ENCODE data around the gene CDCA7.

CDCA7 gene

DNA sequence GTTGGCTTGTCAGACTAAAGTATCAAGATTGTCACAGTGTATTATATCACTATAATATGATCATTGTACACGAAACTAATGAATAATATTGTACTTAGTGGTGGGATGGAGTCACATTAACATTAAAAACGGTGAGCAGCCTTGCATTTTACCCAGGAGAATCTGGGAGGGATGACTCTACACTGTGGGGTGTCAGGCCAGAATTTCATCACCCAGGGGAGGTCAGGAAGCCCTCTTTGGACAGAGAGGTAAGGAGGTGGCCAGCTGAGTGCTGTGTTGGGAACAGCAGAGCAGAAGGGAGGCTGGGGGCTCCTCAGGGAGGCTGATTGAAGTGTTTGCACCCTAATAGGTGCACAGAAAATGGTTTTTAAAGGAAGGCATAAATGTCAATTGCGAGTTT lies 33.0 kb downstream of the CDCA7 start:
- Histone ChIP-seq H2AFZ (ENCODE audit: low read depth) (no peak overlapping the region), H3K4me1 (ENCODE audit: low read depth, poor library complexity, severe bottlenecking) (no peaks in the 10 kb centered on the region), H3K79me2 (ENCODE audit: insufficient read depth, low read depth) (no peaks in the 10 kb centered on the region), H3K4me3 (IDR thresholded peaks at IDR 0.05; ENCODE audit: insufficient read depth, low read depth, low read length) (no peak overlapping the region), H3K27me3 (ENCODE audit: insufficient read depth, low read depth) (no peaks in the 10 kb centered on the region), H3K36me3 (ENCODE audit: insufficient read depth) (no peaks in the 10 kb centered on the region), H3K9ac (no peak overlapping the region), H3K27ac (no peak overlapping the region), H4K20me1 (ENCODE audit: insufficient read depth) (no peaks in the 10 kb centered on the region), H3K4me2 (no peak overlapping the region)
- no peak for TF ChIP-seq CTCF (conservative IDR thresholded peaks at IDR 0.05; ENCODE audit: low read depth, low read length)

DNA sequence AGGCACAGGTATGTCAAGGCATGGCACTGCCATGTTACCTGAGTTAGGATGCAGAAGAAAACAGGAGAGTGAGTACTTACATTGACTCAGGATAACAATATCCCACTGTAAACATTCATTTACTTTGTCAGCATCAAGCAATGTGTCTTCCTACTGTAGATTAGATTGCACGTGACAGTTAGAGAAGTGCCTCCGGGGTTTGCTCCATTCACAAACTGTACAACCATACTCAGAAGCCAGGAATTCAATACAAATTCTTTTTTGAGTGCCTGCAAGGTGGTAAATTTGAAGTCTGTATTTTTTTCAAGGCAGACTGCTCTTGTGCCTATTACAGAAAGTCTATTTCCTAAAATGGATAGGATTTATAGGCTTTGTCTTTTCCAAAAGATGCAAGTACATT lies 34.1 kb downstream of the CDCA7 start:
- Histone ChIP-seq H2AFZ (ENCODE audit: low read depth) (no peak overlapping the region), H3K4me2 (no peak overlapping the region), H3K4me1 (ENCODE audit: low read depth, poor library complexity, severe bottlenecking) (no peaks in the 10 kb centered on the region), H3K79me2 (ENCODE audit: insufficient read depth, low read depth) (no peaks in the 10 kb centered on the region), H3K4me3 (IDR thresholded peaks at IDR 0.05; ENCODE audit: insufficient read depth, low read depth, low read length) (no peak overlapping the region), H3K27ac (no peak overlapping the region), H3K9ac (no peak overlapping the region), H3K27me3 (ENCODE audit: insufficient read depth, low read depth) (no peaks in the 10 kb centered on the region), H4K20me1 (ENCODE audit: insufficient read depth) (no peaks in the 10 kb centered on the region), H3K36me3 (ENCODE audit: insufficient read depth) (no peaks in the 10 kb centered on the region)
- TF ChIP-seq CTCF (conservative IDR thresholded peaks at IDR 0.05; ENCODE audit: low read depth, low read length): no peak

DNA sequence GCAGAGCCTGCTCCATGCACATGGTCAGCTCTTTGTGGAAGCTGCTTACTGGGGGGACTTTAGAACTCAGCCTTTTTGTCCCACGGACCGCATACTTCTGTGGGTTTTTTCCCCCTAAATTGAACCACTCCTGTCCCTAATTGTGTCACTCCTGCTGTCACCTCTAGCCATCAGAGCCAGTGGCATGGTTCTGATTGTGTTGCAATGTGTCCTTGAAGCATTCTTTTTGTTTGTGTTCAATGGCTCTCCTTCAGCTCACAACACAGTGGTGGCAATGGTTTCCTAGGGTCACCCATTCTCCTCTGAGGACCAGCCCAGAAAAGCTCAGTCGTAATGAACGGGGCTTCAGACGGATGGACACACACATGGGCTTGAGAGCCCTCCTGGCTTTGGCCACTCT lies 35.4 kb downstream of the CDCA7 start:
- Histone ChIP-seq H2AFZ (ENCODE audit: low read depth) (no peak overlapping the region), H3K4me3 (IDR thresholded peaks at IDR 0.05; ENCODE audit: insufficient read depth, low read depth, low read length) (no peak overlapping the region), H3K4me1 (ENCODE audit: low read depth, poor library complexity, severe bottlenecking) (no peaks in the 10 kb centered on the region), H3K27me3 (ENCODE audit: insufficient read depth, low read depth) (no peaks in the 10 kb centered on the region), H3K36me3 (ENCODE audit: insufficient read depth) (no peaks in the 10 kb centered on the region), H3K9ac (no peak overlapping the region), H3K4me2 (no peak overlapping the region), H3K79me2 (ENCODE audit: insufficient read depth, low read depth) (no peaks in the 10 kb centered on the region), H4K20me1 (ENCODE audit: insufficient read depth) (no peaks in the 10 kb centered on the region), H3K27ac (no peak overlapping the region)
- no peak for TF ChIP-seq CTCF (conservative IDR thresholded peaks at IDR 0.05; ENCODE audit: low read depth, low read length)

DNA sequence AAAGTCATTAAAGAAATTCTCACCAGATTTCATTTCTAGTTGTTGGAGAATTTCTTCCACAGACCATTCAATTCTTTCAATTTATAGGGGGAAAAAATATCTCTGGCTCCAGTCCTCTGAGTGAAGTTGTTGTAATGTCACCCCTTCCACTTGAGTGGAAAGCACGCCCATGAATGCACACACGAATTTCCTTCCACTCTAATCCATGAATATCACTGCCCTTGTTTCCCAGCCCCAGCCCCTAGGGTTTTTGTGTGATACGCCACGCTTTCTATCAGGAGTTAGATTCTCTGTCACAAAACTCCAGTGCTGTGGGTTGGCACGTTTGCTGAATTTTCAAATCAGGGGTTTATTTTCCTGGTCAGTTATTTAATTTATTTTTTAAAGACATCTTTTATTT lies 38.1 kb downstream of the CDCA7 start:
- Histone ChIP-seq H3K27me3 (ENCODE audit: insufficient read depth, low read depth) (no peaks in the 10 kb centered on the region), H4K20me1 (ENCODE audit: insufficient read depth) (no peaks in the 10 kb centered on the region), H2AFZ (ENCODE audit: low read depth) (no peak overlapping the region), H3K4me1 (ENCODE audit: low read depth, poor library complexity, severe bottlenecking) (no peaks in the 10 kb centered on the region), H3K36me3 (ENCODE audit: insufficient read depth) (no peaks in the 10 kb centered on the region), H3K9ac (no peak overlapping the region), H3K79me2 (ENCODE audit: insufficient read depth, low read depth) (no peaks in the 10 kb centered on the region), H3K27ac (no peak overlapping the region), H3K4me2 (no peak overlapping the region), H3K4me3 (IDR thresholded peaks at IDR 0.05; ENCODE audit: insufficient read depth, low read depth, low read length) (no peak overlapping the region)
- TF ChIP-seq CTCF (conservative IDR thresholded peaks at IDR 0.05; ENCODE audit: low read depth, low read length): no peak

DNA sequence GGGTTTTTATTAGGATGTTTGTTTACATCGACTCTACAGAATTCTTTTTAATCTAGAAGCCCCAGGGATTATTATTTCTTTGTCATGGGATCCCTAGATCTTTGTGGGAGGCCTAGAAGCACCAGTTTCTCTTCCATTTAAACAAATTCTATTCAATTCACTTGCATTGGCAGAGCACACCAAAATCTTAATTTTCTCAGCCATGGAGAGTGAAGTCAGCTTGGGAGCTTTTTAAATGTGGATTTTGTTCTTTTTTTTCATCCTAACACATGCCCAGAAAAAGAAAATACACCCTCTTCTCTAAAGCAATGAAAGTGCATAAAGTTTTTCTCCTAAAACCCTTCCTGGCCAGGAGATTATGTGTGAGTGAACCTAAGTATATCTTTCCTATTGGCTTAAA lies 38.5 kb downstream of the CDCA7 start:
- H3K9ac ChIP-seq: no peak overlapping the region
- H2AFZ ChIP-seq (ENCODE audit: low read depth): no peak overlapping the region

More for the DNA sequence above, 38.5 kb downstream of the CDCA7 start:
- H3K4me3 ChIP-seq (IDR thresholded peaks at IDR 0.05; ENCODE audit: insufficient read depth, low read depth, low read length): no peak overlapping the region
- H3K27me3 ChIP-seq (ENCODE audit: insufficient read depth, low read depth): no peaks in the 10 kb centered on the region
- no peaks in the 10 kb centered on the region for H4K20me1 ChIP-seq (ENCODE audit: insufficient read depth)
- TF ChIP-seq CTCF (conservative IDR thresholded peaks at IDR 0.05; ENCODE audit: low read depth, low read length): no peak
- H3K4me2 ChIP-seq: no peak overlapping the region
- no peaks in the 10 kb centered on the region for H3K36me3 ChIP-seq (ENCODE audit: insufficient read depth)
- no peaks in the 10 kb centered on the region for H3K79me2 ChIP-seq (ENCODE audit: insufficient read depth, low read depth)
- no peaks in the 10 kb centered on the region for H3K4me1 ChIP-seq (ENCODE audit: low read depth, poor library complexity, severe bottlenecking)
- H3K27ac ChIP-seq: no peak overlapping the region

All from KMS-11 (cell line).